ENCODE results near the gene USP22. TPM values are rescaled to one million over a fixed set of nuclear protein-coding genes. Genes with fewer than 3 reads are reported as not detected.

Gene USP22
- total RNA-seq, 1 donor from 2014 or later = 137 TPM

DNA sequence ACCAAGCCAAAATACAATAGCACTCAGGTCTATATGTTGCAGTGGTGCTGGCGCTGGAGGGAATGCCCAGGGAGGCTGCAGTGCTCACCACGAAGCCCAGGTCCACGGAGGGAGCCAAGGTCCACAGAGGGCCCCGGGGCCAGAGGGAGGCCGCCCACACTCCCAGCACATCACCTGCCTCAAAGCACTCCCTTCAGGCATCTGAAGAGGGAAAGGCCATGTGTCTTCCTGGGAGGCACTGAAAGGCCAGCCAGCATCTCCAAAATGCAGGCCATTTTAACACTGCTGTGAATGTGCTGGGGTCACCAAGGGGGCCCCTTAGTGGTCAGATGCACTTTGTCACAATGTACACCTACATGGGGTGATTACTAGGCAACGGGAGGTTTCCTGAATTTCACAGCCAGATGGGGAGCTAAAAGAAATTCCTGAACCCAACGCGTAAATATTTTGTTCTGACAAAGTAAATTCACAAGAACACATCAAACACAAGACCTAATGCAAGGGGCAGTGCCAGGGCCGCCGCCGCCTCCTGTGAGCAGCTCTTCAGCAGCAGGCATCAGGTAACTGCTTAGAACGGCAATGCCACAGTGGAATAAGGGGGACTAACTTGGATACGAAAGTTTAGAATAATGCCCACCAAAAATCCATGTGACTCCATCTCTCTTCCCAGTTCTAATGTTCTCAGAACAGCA, 42.8 kb downstream of the USP22 start:
- no peak for DNase-seq

- no peak for DNase-seq
These were observed 43.7 kb downstream of the USP22 start for GRCh38 chr17:20999044-20999573.

- no peak for DNase-seq
These were observed 44.2 kb downstream of the USP22 start for GRCh38 chr17:20998571-20999043.

GRCh38 chr17:20997711-20998570, 44.9 kb downstream of the USP22 start:
- DNase-seq = no peak

DNA sequence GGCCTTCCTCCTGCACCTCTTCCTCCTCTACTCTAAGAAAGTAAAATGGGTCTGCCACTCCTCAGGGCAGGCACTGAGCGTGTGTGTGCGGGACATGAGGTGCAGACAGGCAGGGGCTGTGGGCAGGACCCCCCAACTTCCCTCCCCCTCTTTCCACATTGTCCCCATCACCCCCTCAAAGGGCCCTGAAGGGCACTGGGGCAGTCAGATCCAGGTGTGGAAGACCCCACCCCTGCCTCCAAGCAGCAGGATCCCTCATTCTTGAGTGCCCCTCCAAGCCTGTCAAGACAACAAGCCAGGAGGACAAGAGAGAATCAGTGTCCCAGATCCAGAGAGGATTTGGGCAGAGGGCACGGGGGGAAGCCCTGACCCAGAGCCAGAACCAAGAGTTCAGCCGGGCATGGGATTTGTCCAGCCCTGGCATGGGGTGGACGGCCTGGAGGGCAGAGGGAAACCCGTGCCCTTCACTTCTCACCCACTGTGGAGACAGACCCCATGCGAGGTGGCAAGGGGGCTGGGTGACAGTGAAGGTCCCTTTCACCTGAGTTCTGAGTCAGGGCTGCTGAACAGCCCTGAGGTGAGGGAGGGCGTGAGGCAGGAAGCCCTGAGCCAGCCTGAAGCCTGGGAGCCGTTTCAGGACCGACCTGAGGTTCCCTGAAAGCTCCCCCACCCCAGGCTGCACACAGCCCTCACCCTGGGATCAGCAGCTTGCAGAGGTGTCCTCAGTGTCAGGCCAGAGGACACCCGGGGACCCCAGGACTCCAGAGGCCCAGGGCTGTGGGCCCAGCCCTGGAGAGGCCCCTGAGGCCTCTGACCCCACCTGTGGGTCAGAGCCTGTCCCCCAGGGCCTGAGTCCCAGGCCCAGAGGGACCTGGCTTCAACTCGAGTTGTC, 45.8 kb downstream of the USP22 start:
- DNase-seq = no peak

- no peak for DNase-seq
These were observed 46.7 kb downstream of the USP22 start for GRCh38 chr17:20995873-20996723.

GRCh38 chr17:20995164-20995872, 47.5 kb downstream of the USP22 start:
- no peak for DNase-seq

DNA sequence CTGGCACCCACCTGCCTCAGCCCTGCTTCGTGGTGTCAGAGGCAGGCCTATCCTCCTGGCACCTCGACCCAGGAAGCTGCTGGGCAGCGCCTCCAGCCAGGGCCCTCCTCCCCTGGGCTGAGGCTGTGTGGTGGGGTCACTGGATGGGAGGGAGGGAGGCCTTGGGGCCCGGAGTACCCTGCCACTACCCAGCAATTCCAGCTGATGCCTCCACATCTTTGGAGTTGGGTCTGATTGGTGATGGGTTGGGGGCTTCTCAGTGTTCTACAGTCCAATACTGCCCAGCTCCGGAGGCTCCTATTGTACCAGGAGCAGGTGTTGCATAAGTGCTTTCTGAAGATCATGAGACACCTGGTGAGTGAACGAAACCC, 48.0 kb downstream of the USP22 start:
- no peak for DNase-seq

DNA sequence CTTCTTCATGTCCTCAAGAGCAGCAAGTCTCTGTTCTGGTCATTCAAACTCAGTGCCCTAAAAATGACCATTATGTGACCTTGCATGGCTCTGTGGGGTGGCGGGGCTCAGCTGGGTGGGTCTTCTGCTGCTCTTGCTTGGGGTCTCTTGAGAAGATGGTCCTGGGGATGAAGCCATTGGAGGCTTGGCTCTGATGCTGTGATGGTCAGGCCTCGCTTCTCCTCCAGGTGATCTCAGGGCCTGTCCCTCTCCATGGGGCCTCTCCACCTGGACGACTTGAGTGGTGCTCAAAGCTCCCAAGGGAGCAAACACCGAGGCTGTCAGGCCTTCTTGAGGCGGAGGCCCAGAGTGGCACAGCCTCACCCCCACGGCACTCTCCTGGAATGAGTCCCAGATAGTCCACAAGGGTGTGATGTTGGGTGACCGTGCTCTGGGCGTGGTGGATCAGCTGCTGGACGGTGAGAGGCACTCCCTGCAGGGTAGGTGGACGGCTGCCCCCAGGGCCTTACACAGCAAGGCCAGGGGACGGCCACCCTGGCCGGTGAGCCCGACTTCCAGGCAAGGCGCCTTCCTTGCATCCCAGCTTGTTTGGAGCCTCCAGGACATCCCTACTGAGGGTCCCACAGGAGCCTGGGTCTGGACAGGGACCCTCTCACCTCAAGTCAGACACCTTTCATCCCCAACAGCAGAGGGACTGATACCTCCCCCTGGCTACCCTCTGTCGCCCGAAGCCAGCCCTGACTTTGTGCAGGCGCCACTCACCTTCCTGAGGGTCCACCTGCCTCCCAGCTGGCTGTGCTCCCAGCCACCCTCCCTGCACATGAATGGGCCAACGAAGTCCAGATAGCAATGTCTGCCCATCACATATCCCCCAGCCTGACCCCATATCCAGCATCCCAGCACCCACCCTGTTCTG, 48.7 kb downstream of the USP22 start:
- no peak for DNase-seq

- peak; percentile 78 for DNase-seq
These were observed 49.6 kb downstream of the USP22 start for GRCh38 chr17:20992987-20993862.

DNA sequence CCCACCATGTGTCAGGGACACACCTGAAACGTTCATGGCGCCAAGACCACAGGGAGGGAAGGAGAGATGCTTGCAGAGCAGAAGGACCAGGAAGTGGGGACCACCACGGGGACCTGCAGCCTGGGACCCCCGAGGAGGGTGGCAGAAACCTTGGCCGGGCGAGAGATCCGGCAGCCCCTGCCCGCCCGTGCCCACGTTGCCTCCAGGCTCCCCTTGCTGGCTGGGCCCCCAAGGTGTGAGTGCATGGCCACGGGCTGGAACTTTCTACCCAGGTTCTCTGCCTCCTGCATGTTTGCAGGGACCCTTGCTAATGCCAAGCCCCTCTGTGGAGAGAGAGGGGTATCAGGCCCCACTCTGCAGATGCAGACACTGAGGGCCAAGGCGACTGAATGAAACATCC, 50.4 kb downstream of the USP22 start:
- no peak for DNase-seq

DNA sequence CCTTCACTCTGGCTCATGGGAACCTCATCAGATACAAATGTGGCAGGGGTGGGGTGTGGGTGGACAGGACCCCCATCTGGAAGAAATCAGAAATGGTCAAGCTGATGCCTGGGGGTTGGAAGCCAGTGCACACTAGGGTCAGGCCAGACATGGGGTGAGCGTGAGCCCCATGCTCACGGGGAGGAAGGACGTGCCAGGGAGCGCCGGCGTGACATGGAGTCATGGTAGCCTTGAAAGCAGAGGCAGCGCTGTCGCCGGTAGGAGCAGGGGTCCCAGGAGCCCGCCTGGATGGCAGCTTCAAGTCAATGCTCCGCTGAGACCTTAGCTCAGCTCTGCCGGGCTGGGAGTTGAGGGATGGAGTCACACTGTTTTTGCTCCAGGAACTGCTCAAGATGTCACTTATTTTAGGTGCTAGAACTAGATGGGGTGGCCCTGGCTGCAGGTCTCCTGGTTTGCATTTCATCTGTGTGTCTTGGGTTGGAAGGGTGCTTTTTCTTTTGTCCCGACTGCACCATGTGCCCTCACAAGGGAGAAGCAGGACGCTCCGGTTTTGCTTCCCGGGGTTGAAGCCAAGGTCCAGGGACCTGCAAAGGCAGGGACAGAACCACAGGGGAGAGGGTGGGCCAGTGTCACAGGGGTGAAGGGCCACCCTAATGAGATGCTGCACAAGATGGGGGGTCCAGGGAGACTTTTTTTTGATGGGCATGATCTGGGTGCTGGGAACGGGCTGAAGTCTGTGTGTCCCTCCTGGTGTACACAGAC, 51.4 kb downstream of the USP22 start:
- no peak for DNase-seq

GRCh38 chr17:20989991-20990855, 52.6 kb downstream of the USP22 start:
- DNase-seq = no peak

DNA sequence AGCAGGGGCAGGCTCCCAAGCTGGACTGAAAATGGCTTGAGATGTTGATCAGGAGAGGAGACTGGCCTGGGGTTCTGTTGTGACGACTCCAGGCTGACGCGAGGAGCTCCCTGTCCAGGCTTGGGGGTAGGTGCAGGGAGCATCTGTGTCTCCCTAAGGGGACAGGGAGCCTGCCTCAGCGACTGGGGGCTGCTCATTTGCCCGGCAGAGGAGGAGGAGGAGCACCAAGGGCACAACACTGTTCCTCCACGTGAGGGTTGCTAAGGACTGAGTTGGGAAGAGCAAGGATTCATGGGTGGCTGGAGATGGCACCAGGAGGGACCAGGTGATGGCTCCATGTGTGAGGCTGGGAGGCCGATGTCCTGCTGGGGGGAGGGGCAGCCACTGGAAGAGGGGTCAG, 53.3 kb downstream of the USP22 start:
- DNase-seq = no peak

DNA sequence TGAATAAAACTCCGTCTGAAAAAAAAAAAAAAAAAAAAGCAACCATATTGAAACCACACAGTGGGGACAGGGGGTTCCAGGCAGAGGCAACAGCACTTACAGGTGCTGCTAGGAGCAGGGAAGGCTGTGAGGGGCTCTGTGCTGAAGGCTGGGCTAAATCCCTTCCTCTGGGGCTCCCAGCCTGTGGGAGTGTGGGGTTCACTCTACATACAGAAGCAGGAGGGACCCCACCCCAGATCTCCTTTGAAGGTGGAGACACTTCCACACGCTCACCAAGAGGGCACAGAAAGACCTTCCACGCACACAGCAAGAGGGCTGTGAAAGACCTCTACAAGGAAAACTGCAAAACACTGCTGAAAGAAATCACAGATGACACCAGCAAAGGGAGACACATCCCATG, 53.9 kb downstream of the USP22 start:
- DNase-seq = no peak

- DNase-seq = no peak
These were observed 54.7 kb downstream of the USP22 start for GRCh38 chr17:20988001-20988636.

All from skin of body (tissue), 2 donors.